GM12874 (cell line): ENCODE data around the gene PI4K2B.
A peak's percentile ranks its signal among the peaks of the same experiment; 100 is the strongest.

Source experiments
- CTCF ChIP-seq: IDR thresholded peaks from 2 replicates; pipeline ENCODE4 v1.5.1; 2011; ENCODE audit warnings: low read depth, mild to moderate bottlenecking, control low read depth, low read length, moderate library complexity; ENCODE audit not compliant: insufficient read depth

Gene PI4K2B

DNA sequence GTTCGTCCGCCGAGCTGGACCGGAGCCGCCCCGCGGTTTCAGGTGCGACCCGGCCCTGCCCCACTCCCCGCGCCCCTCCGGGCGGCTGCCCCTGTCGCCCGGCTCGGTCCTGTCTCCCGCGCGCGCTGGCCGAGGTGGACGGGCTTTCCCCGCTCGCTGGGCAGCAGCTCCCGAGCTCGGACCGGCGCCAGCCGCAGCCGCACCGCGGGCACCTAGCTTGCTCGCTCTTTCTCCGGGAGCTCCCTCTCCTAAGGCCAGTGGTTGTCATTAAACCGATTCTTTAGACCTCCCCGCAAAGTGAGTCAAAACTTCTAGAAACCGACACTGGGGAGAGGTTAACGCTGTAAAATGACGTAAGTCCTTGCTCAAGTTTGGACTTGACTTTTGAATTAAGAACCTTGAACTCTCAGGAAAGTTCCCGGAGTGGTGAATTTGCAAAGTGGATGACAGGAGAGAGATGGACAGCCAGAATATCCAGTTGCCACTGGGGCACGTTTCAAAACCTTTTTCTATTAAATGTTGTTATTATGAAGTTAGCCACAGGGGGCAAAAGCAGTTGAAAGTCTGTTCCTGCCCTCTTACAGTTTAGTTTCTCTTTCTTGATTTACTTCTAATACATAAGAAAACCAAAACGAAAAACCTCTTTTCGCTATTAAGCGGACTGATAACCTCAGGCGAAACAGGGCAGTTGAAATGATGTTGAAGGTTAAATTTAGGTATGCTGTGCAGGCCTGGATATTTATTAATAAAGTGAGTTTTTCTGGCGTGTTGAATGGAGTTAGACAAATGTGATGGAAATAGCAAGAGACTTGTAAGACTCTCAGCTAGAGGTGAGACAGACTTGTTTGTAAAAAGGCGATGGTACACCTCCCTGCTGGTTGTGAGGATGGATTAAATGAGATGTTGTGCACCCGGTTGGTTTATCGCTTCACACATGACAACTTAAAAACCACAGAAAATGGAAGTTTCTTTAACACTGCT is 847 bp downstream of the PI4K2B start:
- TF ChIP-seq CTCF, result 0 out of 2 replicates have a peak, but pooled peaks have one; percentile 35

- TF ChIP-seq CTCF, result no peak
Measured at GRCh38 chr4:25235401-25235800, 1.6 kb downstream of the PI4K2B start.

GRCh38 chr4:25236971-25237370 is 3.1 kb downstream of the PI4K2B start:
- TF ChIP-seq CTCF, result no peak

DNA sequence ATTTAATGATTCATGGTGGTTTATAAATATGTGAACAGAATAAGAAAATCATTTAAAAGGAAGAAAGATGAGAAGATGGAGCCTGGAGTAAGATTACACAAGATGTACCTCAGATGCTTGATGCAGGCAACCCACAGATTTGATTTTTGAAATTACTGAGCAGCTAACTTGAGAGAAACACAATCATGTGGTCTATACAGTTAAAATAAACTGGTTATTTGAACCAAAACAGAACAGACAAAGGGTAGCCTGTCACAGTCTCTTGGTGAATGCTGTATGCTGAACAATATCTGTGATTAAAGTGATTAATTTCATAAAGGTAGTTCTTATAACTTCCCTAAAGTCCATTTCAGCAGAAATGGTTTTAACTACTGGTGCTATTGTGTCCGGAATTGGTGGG is 4.2 kb downstream of the PI4K2B start:
- TF ChIP-seq CTCF, result no peak

DNA sequence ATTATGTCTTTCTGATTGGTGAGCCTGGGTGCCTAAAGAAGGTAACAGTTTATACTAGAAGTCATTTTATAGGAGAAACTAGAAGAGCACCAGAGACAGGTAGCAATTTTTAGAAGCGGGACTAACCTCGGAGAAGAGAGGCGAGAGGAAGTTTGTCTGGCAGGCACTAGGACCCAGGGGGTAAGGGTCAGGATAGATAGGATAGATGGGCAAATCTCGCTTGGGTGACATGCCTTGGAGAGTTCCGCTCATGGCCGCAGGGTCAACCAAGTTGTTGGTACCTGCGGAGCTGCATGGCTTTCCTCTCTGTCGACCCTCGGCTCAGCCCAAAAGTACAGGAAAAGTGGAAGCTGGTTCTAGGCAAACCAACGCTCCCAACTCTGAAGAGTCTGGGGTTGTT is 11.3 kb downstream of the PI4K2B start:
- TF ChIP-seq CTCF, result no peak

- no peak for TF ChIP-seq CTCF
Measured at GRCh38 chr4:25246680-25247611, 13.1 kb downstream of the PI4K2B start.
